T47D (cell line): ENCODE data around the gene MDN1.

ENCODE experiments used
- DNase-seq, 2 experiments: peaks; one replicate each; pipeline versions ENCODE4 v3.0.0 to v3.0.0-alpha.2; 2011 to 2012; ENCODE audit warnings: low read depth in 1 of 2, low spot score in 1 of 2
- JUND ChIP-seq: IDR thresholded peaks from 2 replicates; pipeline ENCODE4 v1.6.1; 2012; ENCODE audit warnings: low read depth
- in situ Hi-C: cut with HindIII; loops from 2 replicates; pipeline ENCODE4 v1.10.0; 2016; ENCODE audit warnings: low sequenced_read_pairs, low pct_unique_long_range_greater_than_20kb

MDN1 gene

DNA sequence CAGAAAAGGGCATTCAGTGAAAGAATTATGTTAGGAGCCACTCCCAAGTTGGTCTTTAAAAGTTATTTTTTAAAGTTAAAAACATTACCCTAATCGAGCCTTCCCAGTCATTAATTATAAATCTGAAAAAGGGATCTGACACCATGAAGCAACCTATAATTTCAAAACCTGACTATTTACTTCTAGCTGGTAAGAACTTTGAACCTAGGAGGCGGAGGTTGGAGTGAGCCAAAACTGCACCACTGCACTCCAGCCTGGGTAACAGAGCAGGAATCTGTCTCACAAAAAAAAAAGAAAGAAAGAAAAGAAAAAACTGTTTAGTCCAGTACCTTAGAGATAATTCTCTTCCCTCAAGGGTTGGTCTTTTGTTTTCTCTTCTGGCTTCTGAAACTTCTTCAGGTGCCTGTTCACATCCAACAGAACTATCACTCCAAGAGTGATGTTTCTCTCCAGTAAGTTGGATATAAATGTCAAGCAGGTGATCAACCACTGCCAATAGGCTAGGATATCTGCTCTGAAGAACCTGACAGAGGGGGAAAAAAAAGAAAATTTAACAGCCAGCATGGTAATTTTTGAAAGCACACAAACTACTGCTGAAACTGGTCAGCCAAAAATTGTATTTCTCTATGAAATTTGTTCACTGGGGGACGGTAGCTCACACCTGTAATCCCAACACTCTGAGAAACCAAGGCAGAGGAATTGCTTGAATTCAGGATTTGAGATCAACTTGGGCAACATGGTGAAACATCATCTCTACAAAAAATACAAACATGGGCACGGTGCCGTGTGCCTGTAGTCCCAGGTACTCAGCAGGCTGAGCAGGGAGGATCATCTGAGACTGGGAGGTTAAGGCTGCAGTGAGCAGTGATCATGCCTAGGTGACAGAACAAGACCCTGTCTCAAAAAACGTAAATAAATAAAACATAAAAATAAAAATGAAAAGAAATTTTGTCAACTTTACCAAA lies 38.2 kb downstream of the MDN1 start:
- DNase-seq = no peak
- in situ Hi-C loops = no loop called here
- TF ChIP-seq JUND = no peak

- in situ Hi-C loops = no loop called here
Measured at GRCh38 chr6:89777455-89777854, 42.1 kb downstream of the MDN1 start.

DNA sequence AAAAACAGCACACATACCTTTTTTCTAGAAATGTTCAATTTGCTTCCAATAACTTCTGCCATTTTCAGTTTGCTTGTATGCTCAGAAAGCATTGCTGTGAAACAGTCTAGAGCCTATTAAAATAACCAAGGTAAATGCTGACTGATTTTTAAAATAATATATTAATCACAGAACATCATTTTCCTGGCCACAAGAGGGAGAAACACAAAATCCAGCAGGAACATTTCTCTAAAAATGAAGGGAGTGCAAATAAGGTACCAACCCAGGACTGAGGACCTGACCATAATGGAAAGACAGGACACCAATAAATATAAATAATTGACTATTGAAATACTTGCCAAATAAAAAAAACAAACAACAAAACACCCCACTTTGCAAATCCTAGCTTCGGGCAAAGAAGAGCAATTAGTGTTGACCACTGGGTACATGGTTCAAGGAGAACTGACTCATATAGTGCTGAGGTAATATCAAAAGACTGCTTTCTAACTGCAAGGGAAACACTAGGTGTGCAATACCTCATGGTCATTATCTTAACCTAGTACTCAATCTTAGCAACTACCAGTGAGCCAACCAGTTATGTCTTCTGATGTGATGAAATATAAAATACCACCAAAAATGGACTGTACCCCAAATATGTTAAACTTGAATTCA lies 42.9 kb downstream of the MDN1 start:
- no peak for TF ChIP-seq JUND
- in situ Hi-C loops = no loop called here
- no peak for DNase-seq

More at GRCh38 chr6:89777455-89777854, 42.1 kb downstream of the MDN1 start:
- no peak for TF ChIP-seq JUND
- DNase-seq = no peak

DNA sequence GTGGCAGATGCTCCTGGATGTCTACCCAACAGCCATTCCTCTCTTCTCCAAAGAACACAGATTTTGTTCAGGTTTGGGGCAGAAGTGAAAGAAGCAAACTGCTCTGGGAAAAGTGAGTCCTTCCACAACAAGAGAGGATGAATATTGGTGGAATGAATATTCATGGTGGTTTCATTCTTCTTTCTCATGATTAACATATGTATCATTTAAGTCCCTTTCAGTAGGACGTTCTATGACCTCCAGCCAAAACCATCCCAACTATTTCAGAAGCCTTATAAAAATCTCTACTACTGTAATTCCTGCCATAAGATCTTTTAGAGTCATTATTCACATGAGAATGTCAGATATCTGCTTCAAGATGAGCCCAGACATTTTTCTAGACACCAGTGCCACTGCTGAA lies 44.4 kb downstream of the MDN1 start:
- TF ChIP-seq JUND = no peak
- in situ Hi-C loops = no loop called here
- DNase-seq = no peak

GRCh38 chr6:89769572-89769971 lies 50.0 kb downstream of the MDN1 start:
- no peak for DNase-seq
- in situ Hi-C loops = no loop called here
- TF ChIP-seq JUND = no peak

DNA sequence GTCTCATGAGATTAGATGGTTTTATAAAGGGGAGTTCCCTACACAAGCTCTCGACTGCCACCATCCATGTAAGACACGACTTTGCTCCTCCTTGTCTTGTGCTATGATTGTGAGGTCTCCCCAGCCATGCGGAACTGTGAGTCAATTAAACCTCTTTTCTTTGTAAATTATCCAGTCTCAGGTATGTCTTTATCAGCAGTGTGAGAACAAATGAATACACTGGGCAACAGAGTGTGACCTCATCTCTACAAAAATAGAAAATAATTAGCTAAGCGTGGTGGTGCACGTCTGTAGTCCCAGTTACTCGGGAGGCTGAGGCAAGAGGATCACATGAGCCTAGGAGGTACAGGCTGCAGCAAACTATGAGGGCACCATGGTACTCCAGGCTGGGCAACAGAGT lies 51.3 kb downstream of the MDN1 start:
- no peak for TF ChIP-seq JUND
- no peak for DNase-seq
- in situ Hi-C loops = no loop called here

DNA sequence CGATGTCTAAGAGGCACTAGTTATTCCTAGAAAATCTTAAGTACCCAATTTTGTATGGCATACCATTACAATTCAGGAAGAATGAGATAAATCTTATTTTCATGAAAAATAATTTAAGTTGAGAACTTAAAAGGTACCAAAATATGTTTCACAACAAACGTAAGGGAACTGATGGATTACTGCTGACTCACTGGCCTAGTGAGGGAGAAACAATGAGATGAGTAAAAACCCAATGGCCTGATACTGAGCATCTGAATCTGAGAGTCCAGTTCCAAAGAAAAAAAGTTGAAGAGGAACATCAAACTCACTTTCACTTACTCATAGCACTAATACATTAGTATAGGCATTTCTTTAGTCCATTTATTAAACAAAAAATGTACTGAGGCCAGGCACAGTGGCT lies 56.0 kb downstream of the MDN1 start:
- in situ Hi-C loops = no loop called here
- DNase-seq = no peak
- no peak for TF ChIP-seq JUND

GRCh38 chr6:89758830-89759229 lies 60.8 kb downstream of the MDN1 start:
- DNase-seq = no peak
- no peak for TF ChIP-seq JUND
- in situ Hi-C loops = no loop called here

DNA sequence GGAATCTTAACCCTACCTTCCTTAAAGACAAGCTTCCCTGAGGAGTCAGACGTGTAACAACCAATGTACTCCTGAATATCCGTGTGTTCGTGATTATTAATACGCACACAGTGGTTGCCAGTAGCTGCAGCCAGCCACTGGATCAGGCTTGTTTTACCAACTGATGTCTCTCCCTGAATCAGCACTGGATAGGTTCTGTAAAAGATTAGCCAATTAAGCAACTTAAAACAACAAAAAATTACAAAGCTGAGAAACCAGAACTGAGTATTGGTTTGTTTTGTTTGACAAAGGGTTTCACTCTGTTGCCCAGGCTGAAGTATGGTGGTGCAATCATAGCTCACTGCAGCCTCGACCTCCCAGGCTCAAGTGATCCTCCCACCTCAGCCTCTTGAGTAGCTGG lies 69.3 kb downstream of the MDN1 start:
- in situ Hi-C loops = no loop called here
- no peak for DNase-seq
- no peak for TF ChIP-seq JUND

DNA sequence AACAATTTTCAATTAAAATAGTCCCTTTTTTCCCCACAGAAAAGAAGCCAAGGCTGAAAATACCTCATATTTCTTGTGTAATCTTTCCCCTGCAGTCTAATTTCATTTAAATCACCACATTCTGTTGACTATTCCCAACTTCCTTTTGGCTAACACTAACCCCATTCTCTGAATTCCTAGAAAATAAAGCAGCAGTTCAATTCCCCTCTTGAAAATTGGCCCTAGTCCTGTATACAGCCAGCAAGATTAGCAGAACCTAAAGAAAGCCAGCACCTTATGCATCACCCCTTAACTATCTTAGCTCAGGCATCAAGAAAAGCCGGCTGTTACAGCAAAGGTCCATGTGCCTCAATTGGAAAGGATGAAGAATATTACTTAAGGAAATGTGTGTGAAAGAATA lies 69.7 kb downstream of the MDN1 start:
- no peak for TF ChIP-seq JUND
- in situ Hi-C loops = no loop called here
- no peak for DNase-seq

GRCh38 chr6:89745716-89746115 lies 73.9 kb downstream of the MDN1 start:
- DNase-seq = no peak
- in situ Hi-C loops = no loop called here
- no peak for TF ChIP-seq JUND

DNA sequence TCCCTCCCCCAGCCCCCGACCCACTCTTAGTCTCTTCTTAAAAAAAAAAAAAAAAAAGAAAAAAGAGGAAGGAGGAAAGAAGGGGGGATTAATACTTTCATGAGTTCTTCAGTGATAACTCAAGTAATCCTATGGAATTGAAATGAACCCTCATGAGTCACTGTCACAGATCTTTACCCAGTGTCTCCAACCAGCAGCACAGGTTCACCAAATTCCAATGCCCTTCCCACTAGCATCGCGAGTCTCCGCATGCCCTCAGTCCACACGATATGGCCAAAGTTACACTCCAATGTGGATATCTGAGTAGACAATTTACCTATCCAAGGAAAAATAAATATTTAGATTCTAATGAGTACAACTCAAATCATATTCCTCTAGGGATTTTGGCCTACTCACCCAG lies 74.5 kb downstream of the MDN1 start:
- in situ Hi-C loops = no loop called here
- no peak for TF ChIP-seq JUND
- no peak for DNase-seq

DNA sequence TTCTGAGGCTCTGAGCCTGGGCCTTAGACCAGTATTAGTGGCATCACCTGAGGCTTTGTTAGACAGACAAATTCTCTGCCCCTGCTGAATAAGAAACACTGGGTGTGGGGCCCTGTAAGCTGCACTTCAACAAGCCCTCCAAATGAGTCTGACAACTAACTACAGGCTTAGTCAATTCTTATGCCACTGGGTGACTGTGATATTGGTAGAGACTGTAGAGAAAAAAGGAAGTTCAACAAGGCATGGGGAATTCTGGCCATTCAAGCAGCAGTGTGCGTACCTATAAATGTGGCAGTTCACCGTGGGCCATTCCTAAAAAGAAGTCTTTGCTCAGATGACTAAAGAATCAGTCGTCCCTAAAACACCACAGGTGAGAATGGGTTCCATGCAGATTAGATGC lies 82.7 kb downstream of the MDN1 start:
- in situ Hi-C loops = no loop called here
- no peak for TF ChIP-seq JUND
- no peak for DNase-seq

DNA sequence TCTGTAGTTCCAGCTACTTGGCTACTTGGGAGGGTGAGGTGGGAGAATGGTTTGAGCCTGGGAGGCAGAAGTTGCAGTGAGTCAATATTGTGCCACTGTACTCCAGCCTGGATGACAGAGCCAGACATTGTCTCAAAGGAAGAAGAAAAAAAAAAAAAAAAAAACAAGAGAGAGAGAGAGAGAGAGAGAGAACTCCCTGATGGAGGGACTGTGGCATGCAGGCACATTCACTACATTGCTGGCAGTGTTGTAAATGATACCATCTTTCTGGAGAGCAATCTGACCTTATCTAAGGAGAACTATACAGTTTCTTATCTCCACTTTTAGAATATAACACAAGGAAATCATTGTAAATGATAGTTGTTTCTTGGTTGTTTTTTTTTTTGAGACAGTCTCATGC lies 85.1 kb downstream of the MDN1 start:
- in situ Hi-C loops = no loop called here
- no peak for DNase-seq
- TF ChIP-seq JUND = no peak
